ENCODE data around the gene NCAPH2. TPM values are rescaled to one million over a fixed set of nuclear protein-coding genes. Genes with fewer than 3 reads are reported as not detected.

NCAPH2 gene
- total RNA-seq, 4 donors from 2014 or later, result 26.5 to 64.7 (median 41.6) TPM

GRCh38 chr22:50551160-50551752, 43.2 kb downstream of the NCAPH2 start:
- Histone ChIP-seq H3K9me3 (no peaks in the 10 kb centered on the region), H3K27me3 (peaks cover 38% of the 10 kb centered on the region), H3K4me3 (no peak overlapping the region), H3K36me3 (no peaks in the 10 kb centered on the region), H3K27ac (no peak overlapping the region), H3K4me1 (peaks cover 4 to 19% (median 14%) of the 10 kb centered on the region in 4 donors)
- in situ Hi-C loops (cut with MboI; ENCODE audit: low pct_ligation_motif_present in 1 of 4, low pct_unique_long_range_greater_than_20kb in 1 of 4, low sequenced_read_pairs in 3 of 4), result no loop called here
- no peak for TF ChIP-seq EP300 (IDR thresholded peaks at IDR 0.05; ENCODE audit: low read depth)
- TF ChIP-seq POLR2AphosphoS5 (IDR thresholded peaks at IDR 0.05), result no peak
- TF ChIP-seq POLR2A (IDR thresholded peaks at IDR 0.05), result no peak
- TF ChIP-seq CTCF (IDR thresholded peaks at IDR 0.05), result no peak
- intact Hi-C loops (cut with DNase I; ENCODE audit: low total_unique reads), result no loop called here
- WGBS, 2 donors (ENCODE audit: low coverage in 1 of 2), result 90% methylated on average over 11 of the region's 11 CpGs; no CpG with 5 or more reads in 1 of the 2 donors
- DNase-seq, result no peak

GRCh38 chr22:50553310-50553709, 45.3 kb downstream of the NCAPH2 start:
- WGBS, 2 donors (ENCODE audit: low coverage in 1 of 2), result 83 to 87% methylated on average over 4 to 8 of the region's 8 CpGs
- H3K4me1 ChIP-seq, result peaks cover 3 to 11% (median 8%) of the 10 kb centered on the region in 4 donors
- H3K27me3 ChIP-seq, result peaks cover 17% of the 10 kb centered on the region
- TF ChIP-seq POLR2AphosphoS5 (IDR thresholded peaks at IDR 0.05) (no peak), POLR2A (IDR thresholded peaks at IDR 0.05) (no peak), EP300 (IDR thresholded peaks at IDR 0.05; ENCODE audit: low read depth) (no peak), CTCF (IDR thresholded peaks at IDR 0.05) (no peak)
- H3K36me3 ChIP-seq, result no peaks in the 10 kb centered on the region
- no peak for DNase-seq
- in situ Hi-C loops (cut with MboI; ENCODE audit: low pct_ligation_motif_present in 1 of 4, low pct_unique_long_range_greater_than_20kb in 1 of 4, low sequenced_read_pairs in 3 of 4), result no loop called here
- no peaks in the 10 kb centered on the region for H3K9me3 ChIP-seq
- intact Hi-C loops (cut with DNase I; ENCODE audit: low total_unique reads), result no loop called here
- H3K4me3 ChIP-seq, result no peak overlapping the region
- no peak overlapping the region for H3K27ac ChIP-seq

- H3K4me3 ChIP-seq, result no peak overlapping the region
- TF ChIP-seq POLR2AphosphoS5 (IDR thresholded peaks at IDR 0.05) (no peak), POLR2A (IDR thresholded peaks at IDR 0.05) (no peak)
- in situ Hi-C loops (cut with MboI; ENCODE audit: low pct_ligation_motif_present in 1 of 4, low pct_unique_long_range_greater_than_20kb in 1 of 4, low sequenced_read_pairs in 3 of 4), result no loop called here
- H3K27ac ChIP-seq, result no peak overlapping the region
- WGBS, 2 donors (ENCODE audit: low coverage in 1 of 2), result 83 to 93% methylated on average over 4 to 5 of the region's 5 CpGs
- no peak for DNase-seq
- intact Hi-C loops (cut with DNase I; ENCODE audit: low total_unique reads), result no loop called here
- no peaks in the 10 kb centered on the region for H3K36me3 ChIP-seq
- peaks cover 4% of the 10 kb centered on the region for H3K27me3 ChIP-seq
- no peaks in the 10 kb centered on the region for H3K4me1 ChIP-seq
- H3K9me3 ChIP-seq, result no peaks in the 10 kb centered on the region
Observed at GRCh38 chr22:50556703-50557102, 48.7 kb downstream of the NCAPH2 start.

- Histone ChIP-seq H3K4me1 (peaks cover 0 to 19% (median 12%) of the 10 kb centered on the region in 4 donors), H3K9me3 (no peaks in the 10 kb centered on the region), H3K4me3 (no peak overlapping the region), H3K36me3 (no peaks in the 10 kb centered on the region), H3K27me3 (peaks cover 4% of the 10 kb centered on the region), H3K27ac (no peak overlapping the region)
- in situ Hi-C loops (cut with MboI; ENCODE audit: low pct_ligation_motif_present in 1 of 4, low pct_unique_long_range_greater_than_20kb in 1 of 4, low sequenced_read_pairs in 3 of 4) (no loop called here), intact Hi-C loops (cut with DNase I; ENCODE audit: low total_unique reads) (no loop called here)
- DNase-seq, result no peak
- WGBS, 2 donors (ENCODE audit: low coverage in 1 of 2), result 76 to 89% methylated on average over 3 of the region's 3 CpGs
- TF ChIP-seq POLR2A (IDR thresholded peaks at IDR 0.05), result no peak
- TF ChIP-seq CTCF (IDR thresholded peaks at IDR 0.05), result no peak
- no peak for TF ChIP-seq POLR2AphosphoS5 (IDR thresholded peaks at IDR 0.05)
- no peak for TF ChIP-seq EP300 (IDR thresholded peaks at IDR 0.05; ENCODE audit: low read depth)
Observed at GRCh38 chr22:50560034-50560433, 52.0 kb downstream of the NCAPH2 start.
